Activated CD4-positive, alpha-beta T cell treated with anti-CD3 and anti-CD28 coated beads for 36 hours (primary cell): Measurements from ENCODE around the gene CEP295NL. TPM values are rescaled to one million over a fixed set of nuclear protein-coding genes. Genes with fewer than 3 reads are reported as not detected.

Source experiments
- ATAC-seq: fragments of 200-7000 bp; cut with Tn5 transposase; one replicate; pipeline ENCODE4 v1.10.0; 2021; ENCODE audit warnings: mild to moderate bottlenecking, moderate library complexity
- CTCF ChIA-PET: fragments of 350-600 bp; sonication (Branson Sonifier 250); formaldehyde crosslinking; loops from one replicate; lab custom pipeline; 2021; ENCODE audit warnings: antibody characterized with exemption; lab: Charles Lee
- POLR2A ChIA-PET: fragments of 350-600 bp; sonication (Branson Sonifier 250); formaldehyde crosslinking; loops from one replicate; lab custom pipeline; 2021; ENCODE audit warnings: antibody characterized with exemption, inconsistent platforms; lab: Charles Lee
- DNase-seq: peaks from one replicate; pipeline ENCODE4 v3.0.0-alpha.2; 2020
- H3K27ac Mint-ChIP-seq: one replicate; pipeline ENCODE4 v1.8.0; 2021; ENCODE audit warnings: mixed read lengths
- H3K27me3 Mint-ChIP-seq: one replicate; pipeline ENCODE4 v1.8.0; 2021; ENCODE audit warnings: mixed read lengths
- H3K36me3 Mint-ChIP-seq: one replicate; pipeline ENCODE4 v1.8.0; 2021; ENCODE audit warnings: low read depth, mixed read lengths
- H3K4me1 Mint-ChIP-seq: one replicate; pipeline ENCODE4 v1.8.0; 2021; ENCODE audit warnings: mixed read lengths
- H3K4me3 Mint-ChIP-seq: one replicate; pipeline ENCODE4 v1.8.0; 2021; ENCODE audit warnings: mild to moderate bottlenecking, moderate library complexity, mixed read lengths
- H3K9me3 Mint-ChIP-seq: one replicate; pipeline ENCODE4 v1.8.0; 2021; ENCODE audit warnings: low read depth, mixed read lengths
- intact Hi-C, 2 experiments: fragments of 100-400 bp; cut with DNase I in 1 of 2; cut with micrococcal nuclease in 1 of 2; formaldehyde crosslinking; loops; one replicate each; pipeline versions ENCODE4 v1.14.2 to v1.15.1; 2022 to 2024; cut with DNase I, micrococcal nuclease
- total RNA-seq, 2 experiments: library from RNA; stranded (reverse); gene quantifications; one replicate each; pipeline ENCODE4 v1.2.3, GENCODE V29; 2021

The CEP295NL gene
- total RNA-seq, 2 experiments from 2014 or later: not detected

DNA sequence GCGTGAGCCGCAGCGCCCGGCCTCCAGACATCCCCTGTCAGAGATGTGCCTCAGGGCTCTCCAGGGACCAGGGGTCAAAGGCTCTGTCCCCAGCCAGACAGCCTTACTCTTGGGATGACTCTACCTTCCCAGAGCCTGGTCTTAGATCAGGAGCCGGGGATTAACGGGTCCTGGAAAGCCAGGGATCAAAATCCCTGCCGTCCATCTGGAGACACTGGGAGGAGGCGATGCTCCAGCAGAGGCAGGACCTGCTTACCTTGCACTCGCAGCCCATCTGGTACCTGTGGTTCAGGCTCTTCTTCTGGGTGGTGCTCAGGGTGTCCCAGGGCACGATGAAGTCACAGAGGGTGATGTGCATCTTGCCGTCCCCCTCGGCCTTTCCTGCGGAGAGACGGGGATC, 45.7 kb downstream of the CEP295NL start:
- no peaks in the 10 kb centered on the region for H3K4me1 Mint-ChIP-seq
- CTCF ChIA-PET: interaction anchor here (1.3 kb wide), 1 partner anchor 9 kb away, joined by 6 read pairs; no protein-coding TSS in a partner anchor
- DNase-seq: no peak
- H3K9me3 Mint-ChIP-seq: no peaks in the 10 kb centered on the region
- POLR2A ChIA-PET: no interaction called here
- no peak overlapping the region for H3K27ac Mint-ChIP-seq
- no peak for ATAC-seq
- intact Hi-C loops: no loop called here
- H3K36me3 Mint-ChIP-seq: no peaks in the 10 kb centered on the region
- no peak overlapping the region for H3K4me3 Mint-ChIP-seq
- no peaks in the 10 kb centered on the region for H3K27me3 Mint-ChIP-seq

DNA sequence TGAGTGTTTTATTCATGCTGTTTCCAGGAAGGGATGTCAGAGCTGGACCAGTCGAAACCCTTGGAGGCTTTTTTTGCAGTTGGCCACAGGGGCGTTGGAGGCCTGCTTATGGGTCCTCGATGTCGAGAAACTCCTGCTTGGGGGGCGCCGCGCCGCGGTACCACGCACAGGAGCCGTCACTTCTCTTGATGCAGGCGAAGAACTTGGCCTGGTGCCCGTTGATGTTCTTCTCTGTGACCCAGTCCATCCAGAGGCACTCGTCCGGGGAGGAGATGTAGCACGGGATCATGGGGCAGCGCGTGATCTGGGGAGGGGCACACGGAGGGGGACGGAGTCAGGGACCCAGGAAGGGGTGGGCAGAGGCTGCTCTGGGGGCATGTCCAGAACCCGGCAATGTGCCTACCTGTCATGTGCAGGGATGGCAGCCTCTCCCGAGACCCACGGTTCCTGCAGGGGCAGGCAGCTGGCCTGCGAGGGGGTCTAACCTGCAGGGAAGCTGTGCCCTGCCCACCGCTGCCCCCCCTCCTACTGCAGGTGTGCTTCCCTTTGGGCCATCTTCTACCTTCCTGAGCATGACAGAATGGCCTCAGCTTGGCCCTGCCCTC, 47.3 kb downstream of the CEP295NL start:
- DNase-seq (no peak), ATAC-seq (no peak)
- intact Hi-C loops: no loop called here
- H3K9me3 Mint-ChIP-seq: no peaks in the 10 kb centered on the region
- H3K4me1 Mint-ChIP-seq: no peaks in the 10 kb centered on the region
- H3K4me3 Mint-ChIP-seq: no peak overlapping the region
- POLR2A ChIA-PET: no interaction called here
- H3K36me3 Mint-ChIP-seq: no peaks in the 10 kb centered on the region
- H3K27me3 Mint-ChIP-seq: no peaks in the 10 kb centered on the region
- CTCF ChIA-PET: interaction anchor here (1.8 kb wide), 1 partner anchor 10 kb away, joined by 3 read pairs; no protein-coding TSS in a partner anchor
- H3K27ac Mint-ChIP-seq: no peak overlapping the region

DNA sequence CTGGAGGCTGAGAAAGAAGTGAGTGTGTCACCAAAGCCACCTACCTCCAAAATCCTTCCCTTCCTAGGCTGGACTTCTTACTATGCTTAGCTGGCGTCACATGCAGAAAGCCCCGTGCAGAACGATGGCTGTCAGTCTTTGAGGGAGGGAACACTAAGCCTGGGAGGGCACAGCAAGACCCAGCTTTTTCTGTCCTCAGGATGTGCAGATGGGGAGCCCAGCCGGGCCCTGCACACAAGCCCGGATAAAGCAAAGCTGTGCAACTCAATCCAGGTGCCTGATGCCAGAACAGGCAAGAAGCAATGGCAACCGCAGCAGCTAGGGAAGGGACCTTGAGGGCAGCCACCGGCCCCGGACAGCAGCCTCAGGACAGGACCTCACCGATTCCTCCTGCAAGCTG, 48.5 kb downstream of the CEP295NL start:
- Mint-ChIP-seq H3K4me3 (no peak overlapping the region), H3K4me1 (no peaks in the 10 kb centered on the region), H3K36me3 (no peaks in the 10 kb centered on the region), H3K27ac (no peak overlapping the region), H3K9me3 (no peaks in the 10 kb centered on the region), H3K27me3 (no peaks in the 10 kb centered on the region)
- ChIA-PET POLR2A (no interaction called here), CTCF (interaction anchor here (0.7 to 1.8 kb wide), 4 partner anchors 11 to 433 kb away, joined by 3 to 4 read pairs (median 3); no protein-coding TSS in a partner anchor)
- intact Hi-C loops: no loop called here
- no peak for ATAC-seq
- DNase-seq: no peak

DNA sequence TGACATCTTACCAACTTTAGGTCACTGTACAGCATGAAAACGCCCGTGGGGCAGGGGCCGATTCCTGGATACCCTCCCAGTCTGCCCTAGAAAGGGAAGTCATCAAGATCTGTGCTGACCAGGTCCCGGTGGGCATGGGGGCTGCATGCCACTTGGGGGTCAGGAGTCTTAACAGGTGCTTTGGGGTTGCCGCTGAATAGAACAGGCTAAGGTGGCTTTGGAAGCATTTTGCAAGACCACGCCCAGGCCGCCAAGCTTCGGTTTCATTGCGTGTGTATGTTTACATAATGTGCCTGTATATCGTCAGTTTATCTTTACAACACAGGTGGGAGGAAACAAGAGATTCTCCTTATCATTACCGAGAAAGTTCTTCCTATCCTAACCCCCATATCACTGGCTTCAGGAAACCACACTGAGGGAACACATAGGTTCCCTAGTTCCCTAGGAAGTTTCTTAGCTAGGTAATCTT, 49.0 kb downstream of the CEP295NL start:
- POLR2A ChIA-PET: no interaction called here
- Mint-ChIP-seq H3K9me3 (no peaks in the 10 kb centered on the region), H3K36me3 (no peaks in the 10 kb centered on the region), H3K4me3 (no peak overlapping the region), H3K27ac (no peak overlapping the region), H3K27me3 (no peaks in the 10 kb centered on the region), H3K4me1 (no peaks in the 10 kb centered on the region)
- DNase-seq (no peak), ATAC-seq (no peak)
- CTCF ChIA-PET: interaction anchor here (0.7 to 1.8 kb wide), 4 partner anchors 11 to 432 kb away, joined by 3 to 4 read pairs (median 3); no protein-coding TSS in a partner anchor
- intact Hi-C loops: no loop called here

DNA sequence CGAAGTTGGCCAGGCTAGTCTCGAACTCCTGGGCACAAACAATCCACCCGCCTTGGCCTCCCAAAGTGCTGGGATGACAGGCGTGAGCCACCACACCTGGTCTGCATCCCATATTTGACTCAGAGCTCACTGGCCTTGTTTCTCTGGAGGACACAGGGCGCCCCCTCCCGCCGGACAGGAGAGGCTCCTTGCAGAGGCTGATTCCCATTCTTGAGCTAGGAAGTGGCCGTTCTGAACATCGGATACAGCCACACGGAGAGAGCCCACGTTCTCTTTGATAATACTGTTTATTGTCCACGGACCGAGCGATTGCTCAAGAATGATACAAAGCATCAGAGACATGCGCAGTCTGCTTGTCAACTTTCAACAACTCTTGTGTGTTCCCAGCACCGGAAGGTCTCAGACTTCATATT, 50.3 kb downstream of the CEP295NL start:
- intact Hi-C loops: no loop called here
- ATAC-seq: no peak
- no peak for DNase-seq
- no peaks in the 10 kb centered on the region for H3K27me3 Mint-ChIP-seq
- no peaks in the 10 kb centered on the region for H3K36me3 Mint-ChIP-seq
- ChIA-PET CTCF (interaction anchor here (0.7 to 3.0 kb wide), 3 partner anchors 13 to 1842 kb away, joined by 4 to 13 read pairs (median 4); no protein-coding TSS in a partner anchor), POLR2A (interaction anchor here (0.6 kb wide), 1 partner anchor 184 kb away, joined by 3 read pairs; no protein-coding TSS in a partner anchor)
- H3K4me1 Mint-ChIP-seq: no peaks in the 10 kb centered on the region
- H3K9me3 Mint-ChIP-seq: no peaks in the 10 kb centered on the region
- no peak overlapping the region for H3K27ac Mint-ChIP-seq
- no peak overlapping the region for H3K4me3 Mint-ChIP-seq

DNA sequence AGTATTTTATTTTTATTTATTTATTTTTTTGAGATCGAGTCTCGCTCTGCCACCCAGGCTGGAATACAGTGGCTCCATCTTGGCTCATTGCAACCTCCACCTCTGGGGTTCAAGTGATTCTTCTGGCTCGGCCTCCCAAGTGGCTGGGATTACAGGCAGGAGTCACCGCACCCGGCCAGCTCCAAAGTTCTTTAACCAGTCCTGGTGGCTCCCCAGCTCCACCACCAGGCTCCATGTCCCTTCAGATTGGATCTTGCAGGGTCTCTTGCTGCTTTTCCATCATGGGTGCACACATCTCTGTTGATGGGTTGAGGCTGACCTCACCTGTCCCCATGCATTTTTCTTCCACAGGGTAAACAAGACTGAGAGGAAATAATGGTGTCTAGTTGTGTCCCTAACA, 54.0 kb downstream of the CEP295NL start:
- Mint-ChIP-seq H3K9me3 (no peaks in the 10 kb centered on the region), H3K27me3 (no peaks in the 10 kb centered on the region), H3K27ac (no peak overlapping the region), H3K36me3 (no peaks in the 10 kb centered on the region), H3K4me3 (no peak overlapping the region), H3K4me1 (peaks cover 6% of the 10 kb centered on the region)
- CTCF ChIA-PET: interaction anchor here (0.7 to 1.1 kb wide), 2 partner anchors 17 to 58 kb away, joined by 3 read pairs; no protein-coding TSS in a partner anchor
- DNase-seq (no peak), ATAC-seq (no peak)
- POLR2A ChIA-PET: no interaction called here
- intact Hi-C loops: no loop called here

DNA sequence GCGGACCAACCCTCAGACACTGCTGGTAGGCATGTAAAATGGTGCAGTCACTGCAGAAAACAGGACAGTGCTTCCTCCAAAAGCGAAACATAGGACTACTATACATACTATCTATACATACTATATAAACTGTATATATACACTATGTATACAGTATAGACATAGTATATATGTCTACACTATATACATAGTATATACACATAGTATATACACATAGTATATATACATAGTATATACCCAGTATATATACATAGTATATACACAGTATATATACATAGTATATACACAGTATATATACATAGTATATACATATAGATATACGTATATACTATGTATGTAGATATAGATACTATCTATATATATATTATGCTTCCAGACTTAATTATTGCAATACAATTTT, 55.9 kb downstream of the CEP295NL start:
- no peaks in the 10 kb centered on the region for H3K27me3 Mint-ChIP-seq
- ATAC-seq (no peak), DNase-seq (no peak)
- intact Hi-C loops: no loop called here
- ChIA-PET CTCF (no interaction called here), POLR2A (no interaction called here)
- peaks cover 13% of the 10 kb centered on the region for H3K4me1 Mint-ChIP-seq
- H3K27ac Mint-ChIP-seq: no peak overlapping the region
- H3K9me3 Mint-ChIP-seq: no peaks in the 10 kb centered on the region
- H3K4me3 Mint-ChIP-seq: no peak overlapping the region
- H3K36me3 Mint-ChIP-seq: no peaks in the 10 kb centered on the region

DNA sequence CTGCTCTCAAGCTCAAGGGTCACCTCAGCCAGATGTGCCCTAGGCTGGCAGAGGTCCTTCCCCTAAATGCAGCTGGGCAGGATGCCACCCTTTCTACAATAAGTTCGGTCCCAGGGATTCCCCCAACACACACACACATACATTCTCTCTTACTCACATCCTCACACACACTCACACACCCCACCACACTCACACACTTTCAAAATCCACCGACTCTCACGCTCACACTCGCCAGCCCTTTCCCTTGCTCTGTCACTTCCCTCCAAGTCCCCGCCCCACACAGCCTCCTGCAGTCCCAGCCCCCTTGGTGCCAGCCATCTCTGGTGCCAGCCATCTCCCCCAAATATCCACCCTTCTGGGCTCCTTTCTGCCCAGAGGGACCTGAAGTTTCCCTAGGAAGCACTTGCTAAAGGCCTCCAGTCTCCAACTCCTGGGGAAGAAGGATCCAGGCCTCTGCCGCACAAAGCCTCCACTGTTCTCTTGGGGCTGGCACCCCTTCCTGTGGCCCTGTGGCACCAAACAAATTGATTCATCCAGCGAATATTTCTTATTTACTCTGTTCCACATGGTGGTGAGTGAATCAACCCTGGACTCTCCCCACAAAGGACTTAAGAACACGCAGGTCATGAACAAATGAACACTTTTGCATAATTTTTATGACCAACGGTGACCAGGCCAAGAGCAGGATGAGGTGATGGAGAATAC, 58.5 kb downstream of the CEP295NL start:
- no peaks in the 10 kb centered on the region for H3K27me3 Mint-ChIP-seq

DNA sequence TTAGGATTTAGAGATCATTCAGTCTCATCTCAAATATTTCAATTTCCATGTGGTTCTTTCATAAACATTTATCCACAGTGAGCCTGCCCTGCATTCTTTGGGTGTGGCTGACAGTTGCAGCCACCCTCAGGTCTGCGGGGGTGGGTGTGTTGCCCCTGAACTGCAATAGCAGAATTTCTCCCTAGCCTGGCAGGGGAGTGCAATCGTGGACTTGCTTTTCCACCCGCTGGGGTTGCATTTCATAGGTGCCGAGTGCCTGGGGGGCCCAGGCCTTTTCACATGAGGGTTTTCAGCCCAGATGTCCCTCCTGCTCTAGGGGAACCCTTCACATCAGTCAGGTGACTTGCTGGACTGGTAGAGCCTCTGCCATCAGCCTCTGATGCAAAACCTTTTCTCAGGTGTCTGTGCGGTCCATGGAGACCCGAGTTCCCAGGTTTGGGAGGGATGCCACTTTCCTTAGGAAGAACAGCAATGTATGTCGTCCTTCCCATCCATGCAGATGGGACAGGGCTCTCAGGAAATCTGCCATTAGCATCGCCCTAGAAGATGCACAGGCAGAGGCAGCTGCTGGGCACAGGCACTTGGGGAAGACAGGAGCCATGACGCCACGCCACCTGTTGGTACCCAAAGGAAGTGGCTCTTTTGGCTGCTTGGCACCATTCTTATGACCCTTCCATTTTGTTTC, 60.0 kb downstream of the CEP295NL start:
- peaks cover 9% of the 10 kb centered on the region for H3K36me3 Mint-ChIP-seq
- no peaks in the 10 kb centered on the region for H3K9me3 Mint-ChIP-seq
- peaks cover 34% of the 10 kb centered on the region for H3K4me1 Mint-ChIP-seq
- H3K27me3 Mint-ChIP-seq: no peaks in the 10 kb centered on the region
- ATAC-seq (no peak), DNase-seq (peak; percentile 79)
- peak overlapping the region; percentile 69 for H3K27ac Mint-ChIP-seq
- ChIA-PET CTCF (interaction anchor here (0.7 to 1.9 kb wide), 6 partner anchors 12 to 135 kb away, joined by 3 to 9 read pairs (median 4); no protein-coding TSS in a partner anchor), POLR2A (interaction anchor here (0.6 to 1.0 kb wide), 2 partner anchors 24 to 397 kb away, joined by 3 read pairs; no protein-coding TSS in a partner anchor)
- no peak overlapping the region for H3K4me3 Mint-ChIP-seq
- intact Hi-C loops: loop anchor here in 1 of 2 experiments (1.0 to 5.0 kb wide), 4 partner anchors 128 to 396 kb away; no protein-coding TSS in a partner anchor

More for the DNA sequence above, 58.5 kb downstream of the CEP295NL start:
- ATAC-seq (no peak), DNase-seq (peak; percentile 56)
- H3K4me1 Mint-ChIP-seq: peaks cover 21% of the 10 kb centered on the region
- H3K36me3 Mint-ChIP-seq: peaks cover under 1% of the 10 kb centered on the region
- ChIA-PET CTCF (interaction anchor here (0.6 to 1.2 kb wide), 3 partner anchors 22 to 159 kb away, joined by 3 to 5 read pairs (median 3); no protein-coding TSS in a partner anchor), POLR2A (no interaction called here)
- H3K27ac Mint-ChIP-seq: no peak overlapping the region
- no peak overlapping the region for H3K4me3 Mint-ChIP-seq
- intact Hi-C loops: loop anchor here in 1 of 2 experiments (5.0 kb wide), 2 partner anchors 252 to 397 kb away; no protein-coding TSS in a partner anchor
- H3K9me3 Mint-ChIP-seq: no peaks in the 10 kb centered on the region

DNA sequence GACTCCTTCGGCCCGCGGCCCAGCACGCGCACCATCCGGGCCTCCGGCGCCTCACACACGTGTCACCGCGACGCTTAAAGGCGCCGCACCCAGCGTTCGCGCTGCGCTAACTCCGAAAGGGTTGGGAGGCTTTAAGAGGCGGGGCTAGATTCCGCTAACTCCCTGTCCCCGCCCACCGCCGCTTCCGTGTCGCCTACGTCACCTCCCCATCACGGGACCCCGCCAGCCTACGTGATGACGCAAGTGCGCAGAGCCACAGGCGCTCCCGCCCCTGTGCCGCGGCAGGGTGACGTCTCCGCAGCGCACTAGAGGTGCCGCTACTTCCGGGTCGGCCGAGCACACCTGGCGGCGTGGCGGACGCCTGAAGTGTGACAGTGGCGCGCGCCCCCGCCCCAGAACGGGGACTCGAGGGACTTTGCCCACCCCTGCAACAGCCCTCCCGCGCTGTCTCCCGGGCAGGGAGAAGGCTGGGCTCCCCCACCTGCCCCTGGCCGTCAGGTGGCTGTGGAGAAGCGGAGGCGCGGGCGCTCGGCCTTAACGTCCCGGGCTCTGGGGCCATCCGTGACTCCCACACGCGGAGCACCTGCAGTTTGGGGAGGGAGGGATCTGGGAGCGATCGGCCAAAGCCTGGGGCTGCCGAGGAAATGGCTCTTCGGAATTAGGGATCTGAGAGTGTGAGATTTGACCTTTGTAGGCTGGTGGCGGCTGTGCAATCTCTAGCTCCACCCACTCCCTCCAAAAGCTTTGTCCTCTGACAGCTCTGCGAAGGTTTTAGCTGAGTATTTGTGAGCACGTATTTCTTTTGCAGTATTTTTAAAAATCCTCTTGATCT, 62.0 kb downstream of the CEP295NL start, which contains the start of gene USP36:
TSS of gene USP36 (minus strand) at position 35 of the 832 bp plus-strand sequence. CDS start 4,451 bp downstream, outside the sequence.
- CTCF ChIA-PET: interaction anchor here (1.0 to 1.9 kb wide), 3 partner anchors 25 to 41 kb away, joined by 3 to 9 read pairs (median 3); no protein-coding TSS in a partner anchor
- Mint-ChIP-seq H3K27me3 (no peaks in the 10 kb centered on the region), H3K27ac (peak within 1 kb of the TSS; percentile 96), H3K9me3 (no peaks in the 10 kb centered on the region), H3K4me3 (peak within 1 kb of the TSS; percentile 86), H3K36me3 (peaks cover 27% of the 10 kb centered on the region), H3K4me1 (peaks cover 44% of the 10 kb centered on the region)
- POLR2A ChIA-PET: no interaction called here
- ATAC-seq (peak; percentile 89), DNase-seq (peak; percentile 100)
- intact Hi-C loops: loop anchor here (1.0 to 5.0 kb wide), 10 partner anchors 24 to 956 kb away; partner anchors contain the start of genes CYTH1 (in 2 of the 2), CANT1 (in 1 of the 2), CBX8 (in 1 of the 2) and ENGASE (in 1 of the 2)
